ENCODE data around the gene CIP2A.
A peak's percentile ranks its signal among the peaks of the same experiment; 100 is the strongest.

The CIP2A gene

DNA sequence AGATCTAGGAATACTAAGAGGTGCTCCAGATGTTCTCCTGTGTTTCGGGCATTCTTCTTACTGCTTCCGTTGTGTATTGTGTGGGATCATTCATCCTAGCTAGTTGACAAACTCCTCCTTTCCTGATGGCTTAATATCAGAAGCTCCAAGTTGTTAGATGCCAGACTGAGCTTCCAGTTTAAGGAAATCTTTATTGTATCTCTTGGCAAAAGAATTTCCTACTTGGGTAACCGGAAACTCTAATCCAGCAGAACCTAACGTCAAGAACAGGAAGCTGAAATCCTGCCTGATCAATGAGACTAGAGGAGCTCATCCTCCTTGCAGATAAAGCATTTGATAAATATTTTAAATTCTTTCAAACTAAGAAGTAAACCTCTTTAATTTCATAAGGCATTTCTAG lies 51.2 kb downstream of the CIP2A start:
- TF ChIP-seq, protein P1, sequence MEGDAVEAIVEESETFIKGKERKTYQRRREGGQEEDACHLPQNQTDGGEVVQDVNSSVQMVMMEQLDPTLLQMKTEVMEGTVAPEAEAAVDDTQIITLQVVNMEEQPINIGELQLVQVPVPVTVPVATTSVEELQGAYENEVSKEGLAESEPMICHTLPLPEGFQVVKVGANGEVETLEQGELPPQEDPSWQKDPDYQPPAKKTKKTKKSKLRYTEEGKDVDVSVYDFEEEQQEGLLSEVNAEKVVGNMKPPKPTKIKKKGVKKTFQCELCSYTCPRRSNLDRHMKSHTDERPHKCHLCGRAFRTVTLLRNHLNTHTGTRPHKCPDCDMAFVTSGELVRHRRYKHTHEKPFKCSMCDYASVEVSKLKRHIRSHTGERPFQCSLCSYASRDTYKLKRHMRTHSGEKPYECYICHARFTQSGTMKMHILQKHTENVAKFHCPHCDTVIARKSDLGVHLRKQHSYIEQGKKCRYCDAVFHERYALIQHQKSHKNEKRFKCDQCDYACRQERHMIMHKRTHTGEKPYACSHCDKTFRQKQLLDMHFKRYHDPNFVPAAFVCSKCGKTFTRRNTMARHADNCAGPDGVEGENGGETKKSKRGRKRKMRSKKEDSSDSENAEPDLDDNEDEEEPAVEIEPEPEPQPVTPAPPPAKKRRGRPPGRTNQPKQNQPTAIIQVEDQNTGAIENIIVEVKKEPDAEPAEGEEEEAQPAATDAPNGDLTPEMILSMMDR (IDR thresholded peaks at IDR 0.05; ENCODE audit: low read depth, low read length): no peak
- no peak for DNase-seq (ENCODE audit: low read depth in 2 of 2)
- no peak overlapping the region for H3K4me3 ChIP-seq (replicated peaks in 1 of 2; ENCODE audit: low read depth in 2 of 2, low read length in 2 of 2)

DNA sequence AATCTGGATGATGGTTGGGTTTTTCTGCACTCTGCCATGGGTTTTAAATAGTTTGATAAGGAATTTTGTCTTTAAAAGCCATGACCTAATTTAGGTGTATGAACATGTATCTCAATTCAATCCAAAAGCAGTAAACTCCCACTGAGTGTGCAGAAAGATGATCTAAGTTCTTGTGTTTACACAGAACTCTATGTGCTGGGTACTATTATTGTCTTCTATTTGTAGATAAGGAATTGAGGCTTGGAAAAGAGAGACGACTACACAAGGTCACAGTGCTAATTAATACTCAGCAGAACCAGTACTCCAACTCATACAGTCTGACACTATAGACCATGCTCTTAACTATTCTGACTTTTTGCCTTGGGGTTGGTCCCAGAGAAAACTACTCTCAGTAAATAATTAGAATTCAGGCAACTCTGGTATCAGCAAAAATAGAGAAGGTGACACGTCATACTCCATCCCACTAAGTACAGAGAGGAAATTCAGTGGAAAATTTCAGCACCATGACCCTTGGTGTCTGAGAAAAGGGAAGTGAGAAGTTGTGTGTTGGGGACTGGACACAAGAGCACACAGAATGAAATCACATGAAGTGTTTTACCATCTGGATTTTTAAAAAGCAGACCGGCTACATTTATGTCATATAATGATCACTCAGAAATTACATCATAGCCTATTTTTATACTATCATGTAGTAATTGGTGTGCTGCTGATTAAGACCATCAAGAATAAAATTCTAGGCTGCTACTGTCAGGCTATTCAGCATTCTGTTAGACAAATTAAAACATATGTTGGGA lies 60.6 kb downstream of the CIP2A start:
- TF ChIP-seq, protein P1 (IDR thresholded peaks at IDR 0.05; ENCODE audit: low read depth, low read length): no peak
- DNase-seq (ENCODE audit: low read depth in 2 of 2): no peak
- no peak overlapping the region for H3K4me3 ChIP-seq (replicated peaks in 1 of 2; ENCODE audit: low read depth in 2 of 2, low read length in 2 of 2)

DNA sequence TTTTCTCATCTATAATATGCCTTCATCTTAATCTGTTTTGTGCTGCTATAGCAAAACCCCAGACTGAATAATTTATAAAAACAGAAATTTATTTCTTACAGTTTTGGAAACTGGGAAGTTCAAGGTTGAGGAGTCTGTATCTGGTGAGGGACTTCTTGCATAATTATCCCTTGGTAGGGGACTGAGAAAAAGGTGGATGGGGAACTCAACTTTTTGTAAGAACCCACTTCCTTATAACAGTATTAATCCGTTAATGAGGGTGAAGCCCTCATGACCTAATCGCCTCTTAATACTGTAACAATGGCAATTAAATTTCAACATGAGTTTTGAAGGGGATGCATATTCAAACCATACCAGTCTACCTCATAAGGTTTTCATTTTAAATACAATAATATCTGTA lies 61.4 kb downstream of the CIP2A start:
- TF ChIP-seq, protein P1 (IDR thresholded peaks at IDR 0.05; ENCODE audit: low read depth, low read length): no peak
- DNase-seq (ENCODE audit: low read depth in 2 of 2): no peak
- H3K4me3 ChIP-seq (replicated peaks in 1 of 2; ENCODE audit: low read depth in 2 of 2, low read length in 2 of 2): no peak overlapping the region

DNA sequence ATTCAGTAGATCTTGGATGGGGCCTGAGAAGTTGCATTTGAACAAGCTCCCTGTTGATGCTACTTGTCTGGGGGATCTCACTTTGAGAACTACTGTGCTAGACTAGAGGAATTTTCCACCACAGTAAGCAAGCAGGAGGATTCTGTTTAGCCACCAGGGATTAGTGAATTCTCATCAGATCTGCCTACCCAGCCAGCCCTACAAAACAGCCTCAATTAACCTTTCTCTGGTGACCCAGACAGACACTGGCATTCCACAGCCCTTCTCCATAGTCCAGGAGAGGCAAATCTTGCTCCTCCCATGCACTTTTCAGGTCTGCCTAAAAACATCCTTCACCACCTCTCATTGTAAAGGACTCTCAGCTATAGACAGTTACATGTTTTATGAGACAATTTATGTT lies 62.1 kb downstream of the CIP2A start:
- TF ChIP-seq, protein P1 (IDR thresholded peaks at IDR 0.05; ENCODE audit: low read depth, low read length): no peak
- DNase-seq (ENCODE audit: low read depth in 2 of 2): no peak
- H3K4me3 ChIP-seq (replicated peaks in 1 of 2; ENCODE audit: low read depth in 2 of 2, low read length in 2 of 2): no peak overlapping the region

DNA sequence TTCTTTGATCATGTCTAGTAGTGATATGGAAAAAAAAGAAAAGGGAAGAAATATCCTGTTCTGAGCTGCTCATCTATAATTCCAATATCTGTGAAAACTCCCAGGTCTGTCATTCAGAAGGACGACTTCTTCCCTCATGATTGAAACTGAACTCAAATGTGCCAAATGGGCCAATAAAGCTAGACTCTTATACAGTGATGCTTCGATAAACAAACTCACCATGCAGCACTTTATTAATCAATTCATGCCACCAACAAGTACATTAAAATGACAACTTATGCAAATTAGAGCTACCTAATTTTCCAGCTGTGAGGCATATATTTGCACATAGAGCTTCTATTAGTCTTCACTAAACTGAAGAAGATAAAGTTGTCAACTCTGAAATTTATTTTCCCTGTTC lies 63.3 kb downstream of the CIP2A start:
- TF ChIP-seq, protein P1 (IDR thresholded peaks at IDR 0.05; ENCODE audit: low read depth, low read length): no peak
- DNase-seq (ENCODE audit: low read depth in 2 of 2): no peak
- H3K4me3 ChIP-seq (replicated peaks in 1 of 2; ENCODE audit: low read depth in 2 of 2, low read length in 2 of 2): no peak overlapping the region

DNA sequence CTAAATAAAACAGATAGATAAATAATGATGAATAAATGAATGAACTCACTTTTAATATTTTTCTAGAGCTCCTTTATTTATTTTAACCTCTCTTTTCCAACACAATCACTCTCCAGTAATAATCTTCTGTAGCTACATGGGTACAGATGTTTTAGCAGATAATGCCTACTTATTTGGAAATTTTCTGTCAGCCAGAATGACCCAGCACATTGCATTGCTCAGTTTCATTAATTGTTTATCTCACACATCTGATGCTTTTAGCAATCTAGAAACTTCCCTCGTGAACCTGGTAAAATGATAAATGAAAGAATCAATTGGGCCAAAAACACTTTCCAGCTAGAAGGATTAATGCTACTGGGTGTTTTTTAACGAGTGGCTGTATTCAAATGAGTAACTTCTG lies 64.0 kb downstream of the CIP2A start:
- no peak for DNase-seq (ENCODE audit: low read depth in 2 of 2)
- TF ChIP-seq, protein P1 (IDR thresholded peaks at IDR 0.05; ENCODE audit: low read depth, low read length): no peak
- H3K4me3 ChIP-seq (replicated peaks in 1 of 2; ENCODE audit: low read depth in 2 of 2, low read length in 2 of 2): no peak overlapping the region

DNA sequence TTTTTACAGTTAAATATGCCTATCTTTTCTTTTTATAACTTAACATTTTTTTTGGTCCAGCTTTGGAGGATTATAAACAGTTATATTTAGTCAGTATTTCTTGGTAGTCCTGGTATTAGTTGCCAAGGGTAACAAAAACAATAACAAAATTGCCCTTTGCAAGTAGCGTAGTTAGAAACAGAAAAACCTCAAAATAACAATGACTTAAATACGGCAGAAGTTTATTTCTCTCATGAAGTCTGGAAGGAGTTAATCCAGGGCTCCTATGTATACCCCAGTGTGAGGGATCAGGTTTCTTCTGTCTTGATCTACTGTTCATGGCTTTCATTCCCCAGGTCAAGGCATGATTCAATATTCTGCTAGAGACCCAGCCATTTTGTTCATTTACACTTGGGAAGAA lies 64.7 kb downstream of the CIP2A start:
- peak; percentile 8 to 27 for DNase-seq (ENCODE audit: low read depth in 2 of 2)
- TF ChIP-seq, protein P1 (IDR thresholded peaks at IDR 0.05; ENCODE audit: low read depth, low read length): no peak
- no peak overlapping the region for H3K4me3 ChIP-seq (replicated peaks in 1 of 2; ENCODE audit: low read depth in 2 of 2, low read length in 2 of 2)

All from cardiac fibroblast (primary cell).